Neuronal stem cell (in vitro differentiated cells): ENCODE measurements around the gene FANCD2.

Experiments used
- DNase-seq: peaks from one replicate; pipeline ENCODE4 v3.0.0-alpha.2; 2013; ENCODE audit warnings: low spot score
- H2AFZ ChIP-seq: one replicate; pipeline ENCODE4 v1.6.1; 2013; ENCODE audit warnings: mild to moderate bottlenecking, low read length, inconsistent platforms
- H2AK5ac ChIP-seq: 2 replicates; pipeline ENCODE4 v1.6.1; 2013; ENCODE audit warnings: low read depth, mild to moderate bottlenecking, inconsistent platforms, low read length, moderate library complexity, mixed read lengths
- H2BK120ac ChIP-seq: 2 replicates; pipeline ENCODE4 v1.6.1; 2013; ENCODE audit warnings: low read depth, mild to moderate bottlenecking, inconsistent platforms, low read length, moderate library complexity, mixed read lengths
- H2BK12ac ChIP-seq: one replicate; pipeline ENCODE4 v1.6.1; 2013; ENCODE audit warnings: low read length, inconsistent platforms
- H2BK15ac ChIP-seq: 2 replicates; pipeline ENCODE4 v1.6.1; 2013; ENCODE audit warnings: mild to moderate bottlenecking, low read length, inconsistent platforms, mixed read lengths
- H2BK5ac ChIP-seq: one replicate; pipeline ENCODE4 v1.6.1; 2013; ENCODE audit warnings: inconsistent platforms, mild to moderate bottlenecking, low read length, moderate library complexity
- H3K14ac ChIP-seq: one replicate; pipeline ENCODE4 v1.6.1; 2013; ENCODE audit warnings: low read length, inconsistent platforms
- H3K18ac ChIP-seq: 2 replicates; pipeline ENCODE4 v1.6.1; 2013; ENCODE audit warnings: low read length, inconsistent platforms
- H3K23ac ChIP-seq: 2 replicates; pipeline ENCODE4 v1.6.1; 2013; ENCODE audit warnings: low read depth, mild to moderate bottlenecking, mixed read lengths, low read length, inconsistent platforms; ENCODE audit not compliant: poor library complexity
- H3K27ac ChIP-seq: replicated peaks from 3 replicates; pipeline ENCODE4 v1.5.1; 2013; ENCODE audit warnings: low read length, inconsistent platforms
- H3K27me3 ChIP-seq, 3 experiments: 2 replicates each; pipeline ENCODE4 v1.6.1; 2013; ENCODE audit warnings: low read length in 3 of 3, mild to moderate bottlenecking in 2 of 3, inconsistent platforms in 1 of 3, low read depth in 1 of 3, mixed read lengths in 1 of 3, moderate library complexity in 1 of 3; ENCODE audit not compliant: control insufficient read depth in 3 of 3, insufficient read depth in 3 of 3
- H3K36me3 ChIP-seq, 2 donors: replicated peaks in 1 of 2; 2 replicates each; pipeline ENCODE4 v1.6.1; 2013; ENCODE audit warnings: low read length in 2 of 2; ENCODE audit not compliant: control insufficient read depth in 2 of 2, insufficient read depth in 2 of 2
- H3K4ac ChIP-seq: 2 replicates; pipeline ENCODE4 v1.6.1; 2013; ENCODE audit warnings: inconsistent platforms, mild to moderate bottlenecking, low read length, moderate library complexity
- H3K4me1 ChIP-seq, 2 donors: 1 replicate in 1 of 2; 2 replicates in 1 of 2; pipeline ENCODE4 v1.6.1; 2013; ENCODE audit warnings: low read length in 2 of 2, low read depth in 1 of 2; ENCODE audit not compliant: control insufficient read depth in 2 of 2, insufficient read depth in 1 of 2
- H3K4me2 ChIP-seq: one replicate; pipeline ENCODE4 v1.6.1; 2013; ENCODE audit warnings: mild to moderate bottlenecking, low read length, inconsistent platforms; ENCODE audit not compliant: insufficient read depth, poor library complexity, severe bottlenecking
- H3K4me3 ChIP-seq, 2 donors: 2 replicates each; pipeline ENCODE4 v1.5.1; 2013; ENCODE audit warnings: low read length in 2 of 2, mild to moderate bottlenecking in 2 of 2, inconsistent platforms in 1 of 2, moderate library complexity in 1 of 2
- H3K79me1 ChIP-seq: one replicate; pipeline ENCODE4 v1.6.1; 2013; ENCODE audit warnings: low read depth, mild to moderate bottlenecking, inconsistent platforms, low read length, moderate library complexity
- H3K9ac ChIP-seq: one replicate; pipeline ENCODE4 v1.6.1; 2013; ENCODE audit warnings: mild to moderate bottlenecking, low read depth, low read length, inconsistent platforms; ENCODE audit not compliant: poor library complexity
- H3K9me3 ChIP-seq, 2 donors: replicated peaks in 1 of 2; 2 replicates each; pipeline versions ENCODE3 to v1.6.1; 2013; ENCODE audit warnings: low read length in 2 of 2, mild to moderate bottlenecking in 2 of 2, inconsistent platforms in 1 of 2, low read depth in 1 of 2, mixed read lengths in 1 of 2, moderate library complexity in 1 of 2; ENCODE audit not compliant: control insufficient read depth in 2 of 2, insufficient read depth in 1 of 2
- H4K8ac ChIP-seq: one replicate; pipeline ENCODE4 v1.6.1; 2013; ENCODE audit warnings: low read depth, mild to moderate bottlenecking, inconsistent platforms, low read length, moderate library complexity
- H4K91ac ChIP-seq: one replicate; pipeline ENCODE4 v1.6.1; 2013; ENCODE audit warnings: low read length, low read depth, mild to moderate bottlenecking, inconsistent platforms; ENCODE audit not compliant: poor library complexity
- WGBS, 2 donors: extraction: QIAGEN DNeasy Blood & Tissue Kit; methylation state at CpG; one replicate each; pipeline ENCODE4 v1.1.7; 2013; ENCODE audit warnings: missing lambda C conversion rate in 2 of 2, mixed read lengths in 1 of 2; ENCODE audit not compliant: insufficient read length in 2 of 2, insufficient replicate concordance in 1 of 2; ENCODE audit errors: extremely low coverage in 2 of 2; 5-methylcytosine and 5-hydroxymethylcytosine counted together

Gene FANCD2

GRCh38 chr3:10021856-10022775, 4.1 kb upstream of the FANCD2 start:
- H3K4ac ChIP-seq: no peak overlapping the region
- no CpG with 5 or more reads among the region's 9 CpGs for WGBS, 2 donors
- no peak overlapping the region for H4K8ac ChIP-seq
- no peak for DNase-seq
- H4K91ac ChIP-seq: no peak overlapping the region
- H3K9ac ChIP-seq: peak overlapping the region; percentile 55
- H2BK15ac ChIP-seq: no peak overlapping the region
- H3K4me3 ChIP-seq: no peak overlapping the region
- peaks cover 12% of the 10 kb centered on the region for H3K79me1 ChIP-seq
- peaks cover 7 to 51% of the 10 kb centered on the region in 2 donors for H3K36me3 ChIP-seq
- no peak overlapping the region for H2AK5ac ChIP-seq
- no peak overlapping the region for H2BK120ac ChIP-seq
- no peak overlapping the region for H3K23ac ChIP-seq
- no peak overlapping the region for H3K18ac ChIP-seq
- no peak overlapping the region for H2AFZ ChIP-seq
- H3K4me2 ChIP-seq: no peak overlapping the region
- no peak overlapping the region for H2BK12ac ChIP-seq
- H3K27ac ChIP-seq: no peak overlapping the region
- H3K14ac ChIP-seq: no peak overlapping the region
- no peaks in the 10 kb centered on the region for H3K27me3 ChIP-seq
- H2BK5ac ChIP-seq: no peak overlapping the region
- no peaks in the 10 kb centered on the region for H3K9me3 ChIP-seq
- peaks cover 7% of the 10 kb centered on the region in 2 donors for H3K4me1 ChIP-seq

GRCh38 chr3:10023587-10024310, 2.5 kb upstream of the FANCD2 start:
- H3K9ac ChIP-seq: no peak overlapping the region
- no peak overlapping the region for H3K4me3 ChIP-seq
- no peak overlapping the region for H3K4ac ChIP-seq
- peaks cover 8 to 50% of the 10 kb centered on the region in 2 donors for H3K36me3 ChIP-seq
- H3K14ac ChIP-seq: no peak overlapping the region
- no peak overlapping the region for H3K27ac ChIP-seq
- peaks cover 8 to 9% of the 10 kb centered on the region in 2 donors for H3K4me1 ChIP-seq
- no peaks in the 10 kb centered on the region for H3K9me3 ChIP-seq
- H2BK120ac ChIP-seq: no peak overlapping the region
- no peak overlapping the region for H2BK5ac ChIP-seq
- H3K27me3 ChIP-seq: no peaks in the 10 kb centered on the region
- no peak overlapping the region for H3K18ac ChIP-seq
- no peak overlapping the region for H3K4me2 ChIP-seq
- H2AFZ ChIP-seq: no peak overlapping the region
- WGBS, 2 donors: no CpG with 5 or more reads among the region's 8 CpGs
- H4K8ac ChIP-seq: peak overlapping the region; percentile 94
- no peak overlapping the region for H4K91ac ChIP-seq
- no peak for DNase-seq
- H3K79me1 ChIP-seq: peaks cover 16% of the 10 kb centered on the region
- no peak overlapping the region for H3K23ac ChIP-seq
- no peak overlapping the region for H2BK12ac ChIP-seq
- H2AK5ac ChIP-seq: no peak overlapping the region
- no peak overlapping the region for H2BK15ac ChIP-seq

- Histone ChIP-seq H3K4me2 (peak overlapping the region; percentile 77), H3K9ac (peak overlapping the region; percentile 97), H2BK15ac (no peak overlapping the region), H2BK120ac (no peak overlapping the region), H3K23ac (peak overlapping the region; percentile 66), H3K27me3 (no peaks in the 10 kb centered on the region), H3K14ac (no peak overlapping the region), H3K27ac (no peak overlapping the region), H2AK5ac (no peak overlapping the region), H3K18ac (no peak overlapping the region), H2BK12ac (no peak overlapping the region), H3K4ac (no peak overlapping the region), H3K79me1 (peaks cover 18% of the 10 kb centered on the region), H3K36me3 (peaks cover 8 to 58% of the 10 kb centered on the region in 2 donors), H3K4me1 (peaks cover 8 to 9% of the 10 kb centered on the region in 2 donors), H2AFZ (peak overlapping the region; percentile 92), H4K91ac (no peak overlapping the region), H3K9me3 (no peaks in the 10 kb centered on the region), H2BK5ac (no peak overlapping the region), H4K8ac (no peak overlapping the region), H3K4me3 (peak overlapping the region; percentile 80 to 95)
- no CpG with 5 or more reads among the region's 19 CpGs for WGBS, 2 donors
- no peak for DNase-seq
These were observed 793 bp upstream of the FANCD2 start for GRCh38 chr3:10025205-10026083.
